GM18951 (cell line): ENCODE results near the gene TLCD2.
A peak's percentile ranks its signal among the peaks of the same experiment; 100 is the strongest.

ENCODE experiments used
- POLR2A ChIP-seq: IDR thresholded peaks from 4 replicates; pipeline ENCODE4 v1.6.1; 2011; ENCODE audit warnings: mild to moderate bottlenecking; ENCODE audit not compliant: insufficient read length, insufficient read depth; ENCODE audit errors: extremely low read depth
- in situ Hi-C: fragments of 300-500 bp; cut with MboI; formaldehyde crosslinking; loops from one replicate; pipeline ENCODE4 v1.12.0; 2022; ENCODE audit warnings: low sequenced_read_pairs, mixed read lengths, inconsistent platforms; ENCODE audit not compliant: unreplicated experiment

The TLCD2 gene

DNA sequence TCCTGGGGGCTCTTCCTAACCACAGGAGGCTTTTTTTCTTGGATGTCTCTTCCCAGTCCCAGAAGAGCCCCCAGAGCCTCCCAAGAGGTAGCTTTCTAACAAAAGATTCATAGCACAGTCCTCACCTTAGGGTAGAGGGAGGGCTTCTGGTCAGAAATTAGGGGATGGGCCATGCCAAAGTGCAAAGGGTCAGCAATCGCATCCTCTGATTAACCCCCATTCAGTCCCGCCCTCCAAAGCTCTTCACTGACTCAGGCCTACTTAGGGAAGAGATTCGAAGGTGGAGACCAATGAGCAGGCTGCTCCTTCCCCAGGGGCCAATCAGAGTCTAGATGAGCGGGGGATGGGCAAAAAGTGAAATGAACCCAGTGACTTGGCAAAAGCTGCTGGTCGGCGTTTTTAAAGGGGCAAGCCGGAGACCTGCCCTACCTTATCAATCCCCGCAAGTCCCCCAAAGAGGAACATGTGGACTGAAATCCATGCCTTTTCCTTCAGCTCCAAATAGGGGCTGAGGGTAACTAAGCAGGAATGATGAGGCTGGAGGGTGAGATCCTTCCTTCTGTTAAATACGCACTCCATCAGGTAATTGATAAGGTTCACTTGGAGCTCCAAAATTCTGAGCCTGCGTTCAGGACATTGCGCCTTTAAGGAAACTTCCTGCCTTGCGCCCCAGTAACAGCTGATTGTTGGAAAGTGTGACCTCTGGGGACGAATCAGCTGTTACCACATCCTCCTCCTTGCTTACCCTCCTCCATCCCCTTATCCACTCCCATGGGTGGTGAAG, 6.9 kb upstream of the TLCD2 start:
- TF ChIP-seq POLR2A, result peak; percentile 59

DNA sequence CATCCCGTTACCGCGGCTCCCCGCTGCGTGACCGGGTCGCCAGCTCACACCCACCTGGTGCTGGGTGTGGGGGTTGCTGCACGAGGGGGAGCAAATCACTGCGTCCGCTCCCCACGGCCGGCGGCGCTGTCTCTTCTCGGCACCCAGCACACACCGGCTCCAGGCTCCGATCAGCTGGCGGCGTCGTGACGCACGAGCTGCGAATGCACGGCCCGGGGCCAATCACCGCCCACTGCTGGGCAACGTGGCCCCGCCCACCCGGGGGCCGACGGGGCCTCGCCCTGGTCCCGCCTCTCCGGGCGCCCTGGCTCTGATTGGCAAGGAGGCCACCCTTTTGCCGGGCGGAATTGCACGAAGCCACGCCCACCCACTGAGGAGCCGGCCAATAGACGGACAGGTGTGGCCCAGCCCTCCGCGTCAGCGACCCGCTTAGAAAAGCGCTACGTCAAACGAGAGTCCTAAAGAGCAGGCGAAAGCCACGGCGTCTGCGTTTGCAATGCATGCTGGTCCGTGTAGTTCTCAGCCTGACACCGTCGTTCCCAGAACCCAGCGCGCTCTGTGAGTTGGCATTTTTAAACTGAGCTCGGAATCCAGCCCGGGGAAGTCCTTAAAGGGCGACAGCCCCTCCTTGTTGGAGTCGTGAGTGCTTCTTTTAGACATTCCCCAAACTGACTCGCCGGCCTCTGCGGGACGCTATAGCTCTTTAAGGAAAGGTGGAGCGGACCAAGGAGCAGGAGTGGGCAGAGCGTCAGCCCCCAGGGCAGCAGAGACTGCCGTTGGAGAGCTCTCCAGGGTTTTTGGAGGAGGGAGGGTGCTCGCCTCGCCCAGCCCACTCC, 6.1 kb upstream of the TLCD2 start:
- TF ChIP-seq POLR2A, result peak; percentile 90
- in situ Hi-C loops, result loop anchor here (25.0 kb wide), 1 partner anchor 321 kb away; the partner anchor contains the start of genes DPH1, OVCA2 and RTN4RL1

More for the DNA sequence above, 6.9 kb upstream of the TLCD2 start:
- in situ Hi-C loops, result loop anchor here (25.0 kb wide), 1 partner anchor 320 kb away; the partner anchor contains the start of genes DPH1, OVCA2 and RTN4RL1

DNA sequence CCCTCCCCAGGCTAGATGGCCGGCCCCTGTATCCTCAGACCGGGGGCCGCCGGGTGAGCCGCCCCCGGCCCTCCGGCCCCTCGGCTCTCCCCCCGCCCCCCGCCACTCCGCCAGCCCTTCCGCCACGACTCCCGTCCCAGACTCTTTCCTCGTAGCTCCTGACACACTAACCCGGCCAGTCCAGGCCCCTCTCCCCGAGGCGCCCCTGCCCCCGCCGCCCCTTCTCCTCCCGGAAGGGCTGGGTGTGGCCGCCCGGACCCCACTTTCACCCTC, 5.6 kb upstream of the TLCD2 start:
- in situ Hi-C loops, result loop anchor here (25.0 kb wide), 1 partner anchor 322 kb away; the partner anchor contains the start of genes DPH1, OVCA2 and RTN4RL1
- TF ChIP-seq POLR2A, result no peak

- no peak for TF ChIP-seq POLR2A
- in situ Hi-C loops, result loop anchor here (25.0 kb wide), 1 partner anchor 322 kb away; the partner anchor contains the start of genes DPH1, OVCA2 and RTN4RL1
Measured at GRCh38 chr17:1714980-1715802, 5.0 kb upstream of the TLCD2 start.

GRCh38 chr17:1714427-1714979, 4.3 kb upstream of the TLCD2 start:
- no peak for TF ChIP-seq POLR2A
- in situ Hi-C loops, result loop anchor here (25.0 kb wide), 1 partner anchor 323 kb away; the partner anchor contains the start of genes DPH1, OVCA2 and RTN4RL1

DNA sequence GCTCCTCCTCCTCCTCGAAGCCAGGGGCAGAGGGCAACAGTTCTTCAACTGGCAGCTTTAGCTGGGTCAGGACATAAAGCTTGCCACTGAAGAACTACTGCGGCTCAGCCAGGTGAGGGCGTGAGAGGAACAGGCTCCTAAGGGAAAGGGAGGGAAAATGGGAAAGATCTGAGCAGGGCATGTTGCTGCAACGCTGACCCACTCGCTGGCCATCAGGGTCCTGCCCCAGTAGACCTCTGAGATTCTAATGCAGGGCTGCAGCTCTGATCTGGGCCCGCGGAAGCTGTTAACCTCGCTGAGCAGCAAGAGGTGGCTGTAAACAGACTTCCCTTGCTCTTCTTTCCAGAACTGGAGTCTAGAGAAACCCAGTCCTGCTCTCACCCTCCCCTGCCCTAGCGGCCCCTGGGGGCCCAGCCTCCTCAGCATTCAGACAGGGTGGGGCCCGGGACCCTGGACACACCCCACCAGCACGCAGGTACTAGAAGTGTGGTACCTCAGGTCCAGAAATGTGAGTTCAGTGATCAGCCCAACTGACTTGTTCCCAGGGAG, 3.8 kb upstream of the TLCD2 start:
- in situ Hi-C loops, result loop anchor here (25.0 kb wide), 1 partner anchor 323 kb away; the partner anchor contains the start of genes DPH1, OVCA2 and RTN4RL1

GRCh38 chr17:1713160-1713877, 3.1 kb upstream of the TLCD2 start:
- in situ Hi-C loops, result loop anchor here (25.0 kb wide), 1 partner anchor 324 kb away; the partner anchor contains the start of genes DPH1, OVCA2 and RTN4RL1
- TF ChIP-seq POLR2A, result no peak

More for the DNA sequence above, 3.8 kb upstream of the TLCD2 start:
- TF ChIP-seq POLR2A, result no peak

- TF ChIP-seq POLR2A, result no peak
- in situ Hi-C loops, result loop anchor here (25.0 kb wide), 1 partner anchor 325 kb away; the partner anchor contains the start of genes DPH1, OVCA2 and RTN4RL1
Measured at GRCh38 chr17:1712271-1712670, 2.1 kb upstream of the TLCD2 start.

GRCh38 chr17:1711804-1712203, 1.6 kb upstream of the TLCD2 start:
- TF ChIP-seq POLR2A, result no peak
- in situ Hi-C loops, result loop anchor here (25.0 kb wide), 1 partner anchor 325 kb away; the partner anchor contains the start of genes DPH1, OVCA2 and RTN4RL1

GRCh38 chr17:1710807-1711553, 803 bp upstream of the TLCD2 start:
- in situ Hi-C loops, result loop anchor here (25.0 kb wide), 1 partner anchor 326 kb away; the partner anchor contains the start of genes DPH1, OVCA2 and RTN4RL1

More at GRCh38 chr17:1710807-1711553, 803 bp upstream of the TLCD2 start:
- TF ChIP-seq POLR2A, result no peak
